PC-9 (cell line): ENCODE measurements around the gene HSPB8. TPM values are rescaled to one million over a fixed set of nuclear protein-coding genes. Genes with fewer than 3 reads are reported as not detected.

Experiments
- BruUV-seq: library from RNA; stranded (reverse); fragments of 400-500 nt; replicated peaks from 2 replicates; lab custom pipeline; 2021; lab: Mats Ljungman, UMichigan
- CTCF ChIA-PET: fragments of 300-600 bp; sonication (Branson Sonifier 250); formaldehyde crosslinking; loops from one replicate; lab custom pipeline; 2022; ENCODE audit warnings: antibody characterized with exemption; lab: Charles Lee
- POLR2A ChIA-PET: fragments of 300-600 bp; sonication (Branson Sonifier 250); formaldehyde crosslinking; loops from one replicate; lab custom pipeline; 2022; ENCODE audit warnings: antibody characterized with exemption; ENCODE audit not compliant: unreplicated experiment; lab: Charles Lee
- DNase-seq, 2 experiments: peaks; one replicate each; pipeline versions ENCODE4 v3.0.0 to v3.0.0-alpha.2; 2015 to 2022; ENCODE audit warnings: mixed read lengths in 1 of 2
- H2AFZ ChIP-seq: fragments of 200-600 bp; sonication (generic); 2 replicates; pipeline ENCODE4 v1.8.1; 2017; ENCODE audit warnings: antibody characterized with exemption
- H3F3A ChIP-seq: fragments of 200-600 bp; sonication (generic); 2 replicates; pipeline ENCODE4 v1.8.1; 2017; ENCODE audit warnings: antibody characterized with exemption, mild to moderate bottlenecking, low read depth; ENCODE audit not compliant: insufficient read depth
- H3K27ac ChIP-seq: fragments of 200-600 bp; sonication (generic); 2 replicates; pipeline ENCODE4 v1.6.1; 2016; ENCODE audit warnings: mixed run types
- H3K27me3 ChIP-seq: fragments of 200-600 bp; sonication (generic); 2 replicates; pipeline ENCODE4 v1.6.1; 2016; ENCODE audit warnings: low read depth, mixed run types; ENCODE audit not compliant: insufficient read depth
- H3K36me3 ChIP-seq: fragments of 200-600 bp; sonication (generic); 2 replicates; pipeline ENCODE4 v1.6.1; 2016; ENCODE audit warnings: low read depth, mixed run types
- H3K4me1 ChIP-seq: fragments of 200-600 bp; sonication (generic); replicated peaks from 2 replicates; pipeline ENCODE4 v1.6.1; 2016; ENCODE audit warnings: mixed run types; ENCODE audit not compliant: insufficient read depth
- H3K4me2 ChIP-seq: fragments of 200-600 bp; sonication (generic); 2 replicates; pipeline ENCODE4 v1.6.1; 2017; ENCODE audit warnings: mixed run types
- H3K4me3 ChIP-seq: fragments of 200-600 bp; sonication (generic); 2 replicates; pipeline ENCODE4 v1.6.1; 2016; ENCODE audit warnings: mixed run types
- H3K79me2 ChIP-seq: fragments of 200-600 bp; sonication (generic); 2 replicates; pipeline ENCODE4 v1.6.1; 2017; ENCODE audit warnings: low read depth, mixed run types
- H3K9me2 ChIP-seq: fragments of 200-600 bp; sonication (generic); 2 replicates; pipeline ENCODE4 v1.8.1; 2017; ENCODE audit warnings: mild to moderate bottlenecking; ENCODE audit not compliant: insufficient read depth
- H3K9me3 ChIP-seq: fragments of 200-600 bp; sonication (generic); 2 replicates; pipeline ENCODE4 v1.8.1; 2016; ENCODE audit warnings: low read depth; ENCODE audit not compliant: insufficient read depth
- H4K20me1 ChIP-seq: fragments of 200-600 bp; sonication (generic); 2 replicates; pipeline ENCODE4 v1.8.1; 2017; ENCODE audit not compliant: insufficient read depth
- EZH2 ChIP-seq: fragments of 200-600 bp; sonication (generic); IDR thresholded peaks from 2 replicates; pipeline ENCODE4 v1.8.0; 2017; ENCODE audit warnings: antibody characterized with exemption, low read depth
- intact Hi-C: fragments of 100-400 bp; cut with micrococcal nuclease; formaldehyde crosslinking; loops from one replicate; pipeline ENCODE4 v1.10.0; 2022; ENCODE audit not compliant: unreplicated experiment
- total RNA-seq: library from RNA; stranded (reverse); gene quantifications from 2 replicates; pipeline ENCODE4 v1.2.3, GENCODE V29; 2021
- TF ChIP-seq, protein P1 (sequence below): fragments of 200-600 bp; sonication (generic); conservative IDR thresholded peaks from 2 replicates; pipeline ENCODE4 v1.6.1; 2017; ENCODE audit warnings: mixed run types, antibody characterized with exemption, mild to moderate bottlenecking, moderate library complexity

Gene HSPB8
- total RNA-seq, 1 experiment from 2014 or later: 6.0 TPM

GRCh38 chr12:119229205-119229604 lies 50.5 kb downstream of the HSPB8 start:
- no peaks in the 10 kb centered on the region for H3K36me3 ChIP-seq
- ChIA-PET POLR2A (no interaction called here), CTCF (no interaction called here)
- no peaks in the 10 kb centered on the region; the same call in 1 of the 2 replicates for H4K20me1 ChIP-seq
- H3K4me2 ChIP-seq: no peak overlapping the region
- H3K9me3 ChIP-seq: no peaks in the 10 kb centered on the region
- intact Hi-C loops: no loop called here
- H3K4me3 ChIP-seq: no peak overlapping the region
- no peak for DNase-seq
- H3K79me2 ChIP-seq: no peaks in the 10 kb centered on the region
- no peak for TF ChIP-seq EZH2
- TF ChIP-seq, protein P1, sequence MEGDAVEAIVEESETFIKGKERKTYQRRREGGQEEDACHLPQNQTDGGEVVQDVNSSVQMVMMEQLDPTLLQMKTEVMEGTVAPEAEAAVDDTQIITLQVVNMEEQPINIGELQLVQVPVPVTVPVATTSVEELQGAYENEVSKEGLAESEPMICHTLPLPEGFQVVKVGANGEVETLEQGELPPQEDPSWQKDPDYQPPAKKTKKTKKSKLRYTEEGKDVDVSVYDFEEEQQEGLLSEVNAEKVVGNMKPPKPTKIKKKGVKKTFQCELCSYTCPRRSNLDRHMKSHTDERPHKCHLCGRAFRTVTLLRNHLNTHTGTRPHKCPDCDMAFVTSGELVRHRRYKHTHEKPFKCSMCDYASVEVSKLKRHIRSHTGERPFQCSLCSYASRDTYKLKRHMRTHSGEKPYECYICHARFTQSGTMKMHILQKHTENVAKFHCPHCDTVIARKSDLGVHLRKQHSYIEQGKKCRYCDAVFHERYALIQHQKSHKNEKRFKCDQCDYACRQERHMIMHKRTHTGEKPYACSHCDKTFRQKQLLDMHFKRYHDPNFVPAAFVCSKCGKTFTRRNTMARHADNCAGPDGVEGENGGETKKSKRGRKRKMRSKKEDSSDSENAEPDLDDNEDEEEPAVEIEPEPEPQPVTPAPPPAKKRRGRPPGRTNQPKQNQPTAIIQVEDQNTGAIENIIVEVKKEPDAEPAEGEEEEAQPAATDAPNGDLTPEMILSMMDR: no peak
- no TSS peak for BruUV-seq
- no peak overlapping the region for H3K27ac ChIP-seq
- H3K9me2 ChIP-seq: no peaks in the 10 kb centered on the region
- no peak overlapping the region for H2AFZ ChIP-seq
- H3K4me1 ChIP-seq: 0 out of 2 replicates have a peak, but pooled peaks cover 5% of the 10 kb centered on the region
- peaks cover 32% of the 10 kb centered on the region for H3K27me3 ChIP-seq
- H3F3A ChIP-seq: no peaks in the 10 kb centered on the region

DNA sequence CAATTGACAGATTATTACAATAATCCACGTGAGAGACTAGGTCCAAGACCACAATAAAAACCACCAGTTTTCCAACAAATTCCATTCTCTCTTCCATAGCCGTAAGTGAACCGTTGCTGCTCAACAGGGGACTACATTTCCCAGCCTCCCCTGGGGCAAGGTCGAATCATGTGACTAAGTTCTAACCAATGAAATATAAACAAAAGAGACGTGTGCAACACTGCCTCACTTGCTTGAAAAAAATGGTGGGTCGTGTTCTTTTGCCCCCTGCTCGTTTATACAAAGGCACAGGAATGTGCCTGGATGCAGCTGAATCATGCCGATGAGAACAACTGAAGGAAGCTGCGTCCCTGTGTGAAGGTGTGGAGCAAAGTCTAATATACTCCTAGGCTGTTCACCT lies 51.1 kb downstream of the HSPB8 start:
- intact Hi-C loops: loop anchor here (10.0 kb wide), 1 partner anchor 115 kb away; no protein-coding TSS in a partner anchor
- H3K4me3 ChIP-seq: peak overlapping the region; percentile 32; the same call in 1 of the 2 replicates
- no peak overlapping the region for H2AFZ ChIP-seq
- ChIA-PET CTCF (no interaction called here), POLR2A (no interaction called here)
- BruUV-seq: no TSS peak
- H3K27me3 ChIP-seq: peaks cover 36% of the 10 kb centered on the region
- no peaks in the 10 kb centered on the region for H3K79me2 ChIP-seq
- H3K9me2 ChIP-seq: no peaks in the 10 kb centered on the region
- H3K4me2 ChIP-seq: peak overlapping the region; percentile 65
- no peaks in the 10 kb centered on the region for H3K36me3 ChIP-seq
- peak in 1 of 2 experiments; percentile 12 for DNase-seq
- no peaks in the 10 kb centered on the region for H3F3A ChIP-seq
- 0 out of 2 replicates have a peak, but pooled peaks cover 5% of the 10 kb centered on the region for H3K4me1 ChIP-seq
- no peaks in the 10 kb centered on the region for H3K9me3 ChIP-seq
- no peak for TF ChIP-seq EZH2
- TF ChIP-seq, protein P1: no peak
- H4K20me1 ChIP-seq: no peaks in the 10 kb centered on the region; the same call in 1 of the 2 replicates
- no peak overlapping the region for H3K27ac ChIP-seq

DNA sequence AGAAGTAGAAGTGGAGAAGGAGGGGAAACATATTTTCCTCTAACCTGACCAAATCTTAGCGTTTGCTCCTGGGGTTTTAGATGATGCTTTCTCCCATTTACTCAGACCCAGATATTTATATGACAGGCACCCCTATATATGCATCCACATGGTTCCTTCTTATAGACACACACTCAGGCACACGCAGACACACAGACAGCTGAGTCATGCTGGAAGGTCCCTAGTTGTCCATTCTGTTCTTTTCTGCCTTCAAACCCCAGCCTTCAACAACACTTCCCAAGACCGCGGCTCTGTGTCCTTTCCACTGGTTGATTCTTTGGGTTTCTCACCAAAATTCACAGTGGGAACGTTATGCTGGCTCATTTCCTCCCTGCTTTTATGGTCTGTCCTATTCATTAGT lies 52.1 kb downstream of the HSPB8 start:
- Histone ChIP-seq H3K27me3 (peaks cover 42% of the 10 kb centered on the region), H3F3A (no peaks in the 10 kb centered on the region), H2AFZ (no peak overlapping the region), H3K36me3 (no peaks in the 10 kb centered on the region), H3K4me1 (0 out of 2 replicates have a peak, but pooled peaks cover 5% of the 10 kb centered on the region), H3K4me2 (no peak overlapping the region), H3K27ac (no peak overlapping the region), H3K9me2 (no peaks in the 10 kb centered on the region), H4K20me1 (no peaks in the 10 kb centered on the region; the same call in 1 of the 2 replicates), H3K79me2 (no peaks in the 10 kb centered on the region), H3K4me3 (no peak overlapping the region), H3K9me3 (no peaks in the 10 kb centered on the region)
- ChIA-PET CTCF (no interaction called here), POLR2A (no interaction called here)
- TF ChIP-seq, protein P1: no peak
- TF ChIP-seq EZH2: no peak
- no peak for DNase-seq
- intact Hi-C loops: loop anchor here (10.0 kb wide), 1 partner anchor 116 kb away; no protein-coding TSS in a partner anchor
- BruUV-seq: no TSS peak
